Endothelial cell of umbilical vein (primary cell): ENCODE measurements around the gene VAMP2. TPM values are rescaled to one million over a fixed set of nuclear protein-coding genes. Genes with fewer than 3 reads are reported as not detected.

Source experiments
- BruUV-seq: library from RNA; stranded (reverse); fragments of 400-500 nt; replicated peaks from 2 replicates; lab custom pipeline; 2021; lab: Mats Ljungman, UMichigan
- CTCF ChIA-PET: fragments of 300-600, 350-600 bp; sonication (Branson Sonifier 250); formaldehyde crosslinking; loops from one replicate; lab custom pipeline; 2021; ENCODE audit warnings: antibody characterized with exemption, inconsistent platforms; lab: Charles Lee
- POLR2A ChIA-PET: fragments of 300-600, 350-600 bp; sonication (Branson Sonifier 250); formaldehyde crosslinking; loops from one replicate; lab custom pipeline; 2021; ENCODE audit warnings: antibody characterized with exemption, inconsistent platforms; lab: Charles Lee
- DNase-seq: peaks from one replicate; pipeline ENCODE4 v3.0.0-alpha.2; 2011; ENCODE audit warnings: low read depth, low spot score
- FAIRE-seq: peaks from 2 replicates; lab custom pipeline; 2011; peaks lifted over from hg19 to GRCh38; lab: Jason Lieb, UNC
- H2AFZ ChIP-seq: 2 replicates; pipeline ENCODE4 v1.6.0; 2012; ENCODE audit warnings: low read depth, low read length, control low read depth, inconsistent platforms
- H3K27ac ChIP-seq: 2 replicates; pipeline ENCODE4 v1.5.1; 2011; ENCODE audit warnings: low read depth, mild to moderate bottlenecking, control low read depth, low read length, moderate library complexity; ENCODE audit not compliant: insufficient read depth
- H3K27me3 ChIP-seq, 2 experiments: 2 replicates each; pipeline versions ENCODE4 v1.6.0 to v1.6.1; 2011; ENCODE audit warnings: low read length in 2 of 2, mixed read lengths in 1 of 2; ENCODE audit not compliant: control insufficient read depth in 2 of 2, insufficient read depth in 2 of 2
- H3K36me3 ChIP-seq, 2 experiments: 2 replicates in 1 of 2; 3 replicates in 1 of 2; pipeline ENCODE4 v1.5.1; 2011; ENCODE audit warnings: low read length in 2 of 2, mild to moderate bottlenecking in 1 of 2, moderate library complexity in 1 of 2; ENCODE audit not compliant: control insufficient read depth in 2 of 2, insufficient read depth in 2 of 2; ENCODE audit errors: extremely low read depth in 1 of 2
- H3K4me1 ChIP-seq: 3 replicates; pipeline ENCODE4 v1.5.1; 2011; ENCODE audit warnings: mild to moderate bottlenecking, low read length; ENCODE audit not compliant: control insufficient read depth, insufficient read depth; ENCODE audit errors: extremely low read depth
- H3K4me2 ChIP-seq: 2 replicates; pipeline ENCODE4 v1.6.1; 2011; ENCODE audit warnings: low read length, control low read depth, mixed read lengths; ENCODE audit not compliant: insufficient read depth
- H3K4me3 ChIP-seq, 3 experiments: fragments of 200-600 bp in 1 of 3; sonication (generic), shearing (Covaris generic) in 1 of 3; replicated peaks in 1 of 3; 2 replicates each; pipeline ENCODE4 v1.5.1; 2011 to 2016; ENCODE audit warnings: control low read depth in 3 of 3, low read length in 3 of 3, mild to moderate bottlenecking in 2 of 3, inconsistent platforms in 1 of 3, low read depth in 1 of 3, moderate library complexity in 1 of 3; ENCODE audit not compliant: insufficient read depth in 1 of 3
- H3K79me2 ChIP-seq: 2 replicates; pipeline ENCODE4 v1.6.0; 2012; ENCODE audit warnings: low read length, inconsistent platforms; ENCODE audit not compliant: control insufficient read depth, insufficient read depth
- H3K9ac ChIP-seq: replicated peaks from 2 replicates; pipeline ENCODE3; 2011; ENCODE audit warnings: low read length, control low read depth; ENCODE audit not compliant: insufficient read depth; ENCODE audit errors: extremely low read depth
- H3K9me1 ChIP-seq: replicated peaks from 3 replicates; pipeline ENCODE4 v1.6.0; 2011; ENCODE audit warnings: mild to moderate bottlenecking, low read length; ENCODE audit not compliant: control insufficient read depth, insufficient read depth; ENCODE audit errors: extremely low read depth
- H3K9me3 ChIP-seq: replicated peaks from 2 replicates; pipeline ENCODE4 v1.5.1; 2012; ENCODE audit warnings: low read length, inconsistent platforms; ENCODE audit not compliant: control insufficient read depth, insufficient read depth
- H4K20me1 ChIP-seq: replicated peaks from 2 replicates; pipeline ENCODE3; 2011; ENCODE audit warnings: mild to moderate bottlenecking, low read length; ENCODE audit not compliant: control insufficient read depth, insufficient read depth; ENCODE audit errors: extremely low read depth
- CTCF ChIP-seq, 2 donors: IDR thresholded peaks; 1 replicate in 1 of 2; 2 replicates in 1 of 2; pipeline ENCODE4 v1.5.1; 2011; ENCODE audit warnings: low read length in 2 of 2, mild to moderate bottlenecking in 2 of 2, moderate library complexity in 2 of 2, control low read depth in 1 of 2, inconsistent platforms in 1 of 2, low read depth in 1 of 2; ENCODE audit not compliant: insufficient read depth in 1 of 2; ENCODE audit errors: extremely low read depth in 1 of 2
- EZH2 ChIP-seq: IDR thresholded peaks from 2 replicates; pipeline ENCODE4 v1.6.1; 2012; ENCODE audit warnings: borderline replicate concordance, low read depth, mild to moderate bottlenecking, moderate library complexity, low read length, inconsistent platforms; ENCODE audit not compliant: severe bottlenecking
- FOS ChIP-seq: IDR thresholded peaks from 2 replicates; pipeline ENCODE4 v1.6.1; 2011; ENCODE audit warnings: mild to moderate bottlenecking, low read length, moderate library complexity, borderline replicate concordance; ENCODE audit not compliant: insufficient read depth
- GATA2 ChIP-seq: IDR thresholded peaks from 2 replicates; pipeline ENCODE4 v1.7.0; 2011; ENCODE audit warnings: low read depth, mild to moderate bottlenecking, moderate library complexity, mixed read lengths, low read length; ENCODE audit not compliant: insufficient read length, insufficient read depth
- JUN ChIP-seq: IDR thresholded peaks from 2 replicates; pipeline ENCODE4 v1.6.1; 2011; ENCODE audit warnings: borderline replicate concordance, low read depth; ENCODE audit not compliant: insufficient read length, insufficient read depth
- MYC ChIP-seq: IDR thresholded peaks from one replicate; pipeline ENCODE4 v1.6.1; 2011; ENCODE audit warnings: mild to moderate bottlenecking, low read depth, low read length
- POLR2A ChIP-seq: IDR thresholded peaks from 2 replicates; pipeline ENCODE4 v1.6.1; 2012; ENCODE audit warnings: low read depth, mild to moderate bottlenecking, control low read depth, low read length
- POLR2AphosphoS5 ChIP-seq: IDR thresholded peaks from 2 replicates; pipeline ENCODE4 v1.6.1; 2012; ENCODE audit warnings: low read depth, mild to moderate bottlenecking, control low read depth, low read length, moderate library complexity; ENCODE audit not compliant: insufficient read depth
- dilution Hi-C: fragments of 300-500 bp; cut with MboI; formaldehyde crosslinking; loops from one replicate; pipeline ENCODE4 v1.15.0; 2019; ENCODE audit warnings: low sequenced_read_pairs; ENCODE audit not compliant: extremely low pct_ligation_motif_present
- intact Hi-C: fragments of 100-400 bp; cut with micrococcal nuclease; formaldehyde crosslinking; loops from one replicate; pipeline ENCODE4 v1.10.0; 2022
- polyA plus RNA-seq, 4 experiments: library from polyadenylated mRNA; depleted of rRNA in 3 of 4; stranded (reverse) in 3 of 4; unstranded in 1 of 4; fragments of >200 nt; gene quantifications; 2 replicates each; pipeline versions ENCODE4 v1.2.1 to v1.2.3, GENCODE V29; 2011 to 2012; ENCODE audit warnings: missing spikeins in 1 of 4
- total RNA-seq: library from RNA; stranded (reverse); gene quantifications from 2 replicates; pipeline ENCODE4 v1.2.3, GENCODE V29; 2021
- TF ChIP-seq, protein P1 (sequence below): IDR thresholded peaks from 2 replicates; pipeline ENCODE4 v1.6.1; 2011; ENCODE audit not compliant: insufficient read depth, insufficient read length

VAMP2 gene
- total and polyA plus RNA-seq, 2 donors (not counting 3 experiments of a cell fraction or from before 2014, with no cell fraction given), result 35.9 to 38.0 TPM

DNA sequence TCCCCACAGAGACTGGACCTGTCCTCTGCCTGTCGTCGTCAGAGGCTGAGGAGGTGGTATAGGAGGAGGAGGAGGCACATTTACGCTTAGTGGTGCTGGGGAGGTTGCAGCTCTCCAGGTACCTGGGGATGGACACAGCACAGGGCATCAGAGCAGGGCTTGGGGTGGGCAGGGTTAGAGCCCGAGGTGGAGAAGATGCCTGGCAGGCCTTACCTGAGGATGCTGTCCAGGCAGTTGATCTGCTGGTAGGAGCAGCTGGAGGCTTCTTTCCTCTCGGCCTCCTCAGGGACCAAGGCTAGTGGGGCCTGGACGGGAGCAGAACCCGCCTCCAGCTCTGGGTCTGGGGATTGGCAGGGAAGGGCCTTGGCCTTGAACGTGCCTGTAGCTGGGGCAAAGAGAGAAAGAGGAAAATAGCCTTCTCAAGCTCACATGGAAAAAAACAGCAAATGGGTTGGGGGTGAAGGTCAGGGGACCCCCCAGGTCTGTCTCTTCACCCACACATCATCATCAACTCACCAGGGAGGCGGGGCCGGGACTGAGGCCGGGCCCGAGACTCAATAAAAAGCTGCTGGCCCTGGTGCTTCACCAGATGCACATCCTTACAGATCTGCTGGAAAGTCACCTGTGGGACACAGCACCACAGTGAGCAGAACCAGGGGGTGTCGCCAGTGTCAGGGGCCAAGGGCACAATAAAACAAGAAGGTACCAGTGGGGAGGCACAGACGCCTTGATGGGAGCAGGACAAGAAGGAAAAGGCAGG is 16.2 kb downstream of the VAMP2 start:
- CTCF ChIA-PET, result no interaction called here
- intact Hi-C loops, result no loop called here

GRCh38 chr17:8145811-8146210 is 16.9 kb downstream of the VAMP2 start:
- no peak for DNase-seq
- H3K79me2 ChIP-seq, result peaks cover 5% of the 10 kb centered on the region
- H3K27me3 ChIP-seq, result no peaks in the 10 kb centered on the region
- H3K4me2 ChIP-seq, result no peak overlapping the region
- peaks cover 2 to 77% of the 10 kb centered on the region in 2 experiments for H3K36me3 ChIP-seq
- intact Hi-C loops (no loop called here), dilution Hi-C loops (no loop called here)
- ChIA-PET CTCF (interaction anchor here (0.9 kb wide), 1 partner anchor 22 kb away, joined by 3 read pairs; the partner anchor contains the start of gene HES7), POLR2A (no interaction called here)
- no peak overlapping the region for H3K4me3 ChIP-seq
- BruUV-seq, result no TSS peak
- no peak overlapping the region for H3K27ac ChIP-seq
- no peak for FAIRE-seq
- peaks cover 3% of the 10 kb centered on the region for H3K4me1 ChIP-seq
- no peaks in the 10 kb centered on the region for H4K20me1 ChIP-seq
- H3K9ac ChIP-seq, result no peak overlapping the region
- no peaks in the 10 kb centered on the region for H3K9me1 ChIP-seq
- H2AFZ ChIP-seq, result no peak overlapping the region
- TF ChIP-seq FOS (no peak), EZH2 (no peak), MYC (no peak), POLR2A (no peak), GATA2 (no peak), JUN (no peak), POLR2AphosphoS5 (no peak), CTCF (IDR thresholded peaks at IDR 0.05; ENCODE audit: extremely low read depth in 1 of 2, insufficient read depth in 1 of 2, low read depth in 1 of 2, low read length in 2 of 2) (no peak)
- TF ChIP-seq, protein P1, sequence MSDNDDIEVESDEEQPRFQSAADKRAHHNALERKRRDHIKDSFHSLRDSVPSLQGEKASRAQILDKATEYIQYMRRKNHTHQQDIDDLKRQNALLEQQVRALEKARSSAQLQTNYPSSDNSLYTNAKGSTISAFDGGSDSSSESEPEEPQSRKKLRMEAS, result no peak
- no peaks in the 10 kb centered on the region for H3K9me3 ChIP-seq

More for the DNA sequence above, 16.2 kb downstream of the VAMP2 start:
- DNase-seq (no peak), FAIRE-seq (no peak)
- TF ChIP-seq, protein P1, result no peak
- no peak overlapping the region for H3K4me2 ChIP-seq
- H3K4me1 ChIP-seq, result peaks cover 9% of the 10 kb centered on the region
- H4K20me1 ChIP-seq, result no peaks in the 10 kb centered on the region
- no peak overlapping the region for H3K4me3 ChIP-seq
- H3K9ac ChIP-seq, result no peak overlapping the region
- no TSS peak for BruUV-seq
- dilution Hi-C loops, result no loop called here
- H2AFZ ChIP-seq, result no peak overlapping the region
- no peaks in the 10 kb centered on the region for H3K9me3 ChIP-seq
- POLR2A ChIA-PET, result no interaction called here
- H3K36me3 ChIP-seq, result peaks cover 2 to 72% of the 10 kb centered on the region in 2 experiments
- H3K9me1 ChIP-seq, result no peaks in the 10 kb centered on the region
- H3K27ac ChIP-seq, result no peak overlapping the region
- H3K79me2 ChIP-seq, result peaks cover 5% of the 10 kb centered on the region
- H3K27me3 ChIP-seq, result no peaks in the 10 kb centered on the region
